Measurements from ENCODE around the gene USP2. TPM values are rescaled to one million over a fixed set of nuclear protein-coding genes. Genes with fewer than 3 reads are reported as not detected.
A peak's percentile ranks its signal among the peaks of the same experiment; 100 is the strongest.

USP2 gene
- total RNA-seq, 1 donor from 2014 or later, result 0.24 TPM

DNA sequence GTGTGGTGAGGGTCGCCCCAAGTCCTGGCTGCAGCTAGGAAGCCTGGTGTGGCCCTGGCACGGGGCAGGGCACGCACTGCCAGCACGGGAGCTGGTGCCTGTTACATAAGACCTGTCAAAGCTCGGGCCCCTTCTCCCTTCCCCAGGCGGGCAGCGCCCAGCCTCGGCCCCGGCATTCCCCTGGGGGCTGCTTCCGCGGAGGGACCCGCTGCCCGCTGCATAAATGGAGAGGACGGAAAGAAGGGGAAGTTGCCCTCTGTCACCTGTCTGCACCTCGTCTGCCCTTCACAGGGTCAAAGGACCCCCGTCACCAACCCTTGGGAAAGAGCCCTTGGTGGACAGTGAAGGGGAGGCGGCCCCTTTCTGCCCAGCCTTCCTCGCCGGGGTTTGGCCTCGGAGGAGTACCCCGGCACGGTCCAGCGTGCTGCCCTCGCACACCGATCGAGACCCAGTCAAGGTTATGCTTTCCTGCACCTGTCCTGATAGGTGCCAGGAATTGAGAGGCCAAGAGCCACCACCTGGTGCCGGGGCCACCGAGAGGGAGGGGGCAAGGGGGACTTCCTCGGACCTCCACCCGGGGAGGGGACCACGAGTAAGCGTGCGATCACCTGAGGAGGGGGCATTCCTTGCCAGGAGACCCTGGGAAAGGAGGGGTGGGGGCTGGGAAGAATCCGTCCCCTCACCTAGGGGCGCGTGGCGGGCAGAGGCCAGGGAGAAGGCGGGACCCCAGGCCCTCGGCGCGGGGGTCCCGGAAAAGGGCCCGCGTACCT is 18.2 kb downstream of the USP2 start:
- peaks cover 10% of the 10 kb centered on the region for H3K4me1 Mint-ChIP-seq
- intact Hi-C loops (cut with micrococcal nuclease), result no loop called here
- TF ChIP-seq, protein P1, sequence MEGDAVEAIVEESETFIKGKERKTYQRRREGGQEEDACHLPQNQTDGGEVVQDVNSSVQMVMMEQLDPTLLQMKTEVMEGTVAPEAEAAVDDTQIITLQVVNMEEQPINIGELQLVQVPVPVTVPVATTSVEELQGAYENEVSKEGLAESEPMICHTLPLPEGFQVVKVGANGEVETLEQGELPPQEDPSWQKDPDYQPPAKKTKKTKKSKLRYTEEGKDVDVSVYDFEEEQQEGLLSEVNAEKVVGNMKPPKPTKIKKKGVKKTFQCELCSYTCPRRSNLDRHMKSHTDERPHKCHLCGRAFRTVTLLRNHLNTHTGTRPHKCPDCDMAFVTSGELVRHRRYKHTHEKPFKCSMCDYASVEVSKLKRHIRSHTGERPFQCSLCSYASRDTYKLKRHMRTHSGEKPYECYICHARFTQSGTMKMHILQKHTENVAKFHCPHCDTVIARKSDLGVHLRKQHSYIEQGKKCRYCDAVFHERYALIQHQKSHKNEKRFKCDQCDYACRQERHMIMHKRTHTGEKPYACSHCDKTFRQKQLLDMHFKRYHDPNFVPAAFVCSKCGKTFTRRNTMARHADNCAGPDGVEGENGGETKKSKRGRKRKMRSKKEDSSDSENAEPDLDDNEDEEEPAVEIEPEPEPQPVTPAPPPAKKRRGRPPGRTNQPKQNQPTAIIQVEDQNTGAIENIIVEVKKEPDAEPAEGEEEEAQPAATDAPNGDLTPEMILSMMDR (IDR thresholded peaks at IDR 0.05), result no peak
- CTCF ChIA-PET, result interaction anchor here (0.6 kb wide), 1 partner anchor 25 kb away, joined by 3 read pairs; no protein-coding TSS in a partner anchor
- peak overlapping the region; percentile 55 for H3K4me3 Mint-ChIP-seq
- no peak for ATAC-seq (ENCODE audit: low read depth)
- H3K36me3 Mint-ChIP-seq (ENCODE audit: low read depth), result no peaks in the 10 kb centered on the region
- no peaks in the 10 kb centered on the region for H3K9me3 Mint-ChIP-seq
- DNase-seq, result no peak
- POLR2A ChIA-PET, result interaction anchor here (0.5 kb wide), 1 partner anchor 35 kb away, joined by 7 read pairs; no protein-coding TSS in a partner anchor
- H3K27ac Mint-ChIP-seq, result no peak overlapping the region
- peaks cover 41% of the 10 kb centered on the region for H3K27me3 Mint-ChIP-seq

DNA sequence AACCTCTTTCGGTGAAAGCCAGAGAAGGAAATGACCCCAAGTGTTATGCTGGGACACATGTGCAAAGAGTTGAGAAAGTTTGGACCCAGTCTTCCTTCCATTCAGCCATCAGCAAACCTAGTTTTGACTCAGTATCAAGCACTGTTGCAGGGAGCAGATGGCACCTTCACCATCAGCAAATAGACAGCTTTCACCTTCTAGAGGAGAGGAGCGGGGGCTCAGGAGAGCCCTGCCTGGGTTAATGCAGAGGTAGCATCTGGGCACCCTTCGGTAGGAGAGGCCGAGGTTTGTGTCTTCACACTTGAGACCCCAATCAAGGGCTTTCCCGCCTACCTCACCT is 18.8 kb downstream of the USP2 start:
- ATAC-seq (ENCODE audit: low read depth), result no peak
- Mint-ChIP-seq H3K27me3 (peaks cover 40% of the 10 kb centered on the region), H3K9me3 (no peaks in the 10 kb centered on the region), H3K36me3 (ENCODE audit: low read depth) (no peaks in the 10 kb centered on the region), H3K27ac (no peak overlapping the region), H3K4me3 (no peak overlapping the region), H3K4me1 (peaks cover 10% of the 10 kb centered on the region)
- TF ChIP-seq, protein P1 (IDR thresholded peaks at IDR 0.05), result no peak
- ChIA-PET CTCF (no interaction called here), POLR2A (no interaction called here)
- DNase-seq, result no peak
- intact Hi-C loops (cut with micrococcal nuclease), result no loop called here

DNA sequence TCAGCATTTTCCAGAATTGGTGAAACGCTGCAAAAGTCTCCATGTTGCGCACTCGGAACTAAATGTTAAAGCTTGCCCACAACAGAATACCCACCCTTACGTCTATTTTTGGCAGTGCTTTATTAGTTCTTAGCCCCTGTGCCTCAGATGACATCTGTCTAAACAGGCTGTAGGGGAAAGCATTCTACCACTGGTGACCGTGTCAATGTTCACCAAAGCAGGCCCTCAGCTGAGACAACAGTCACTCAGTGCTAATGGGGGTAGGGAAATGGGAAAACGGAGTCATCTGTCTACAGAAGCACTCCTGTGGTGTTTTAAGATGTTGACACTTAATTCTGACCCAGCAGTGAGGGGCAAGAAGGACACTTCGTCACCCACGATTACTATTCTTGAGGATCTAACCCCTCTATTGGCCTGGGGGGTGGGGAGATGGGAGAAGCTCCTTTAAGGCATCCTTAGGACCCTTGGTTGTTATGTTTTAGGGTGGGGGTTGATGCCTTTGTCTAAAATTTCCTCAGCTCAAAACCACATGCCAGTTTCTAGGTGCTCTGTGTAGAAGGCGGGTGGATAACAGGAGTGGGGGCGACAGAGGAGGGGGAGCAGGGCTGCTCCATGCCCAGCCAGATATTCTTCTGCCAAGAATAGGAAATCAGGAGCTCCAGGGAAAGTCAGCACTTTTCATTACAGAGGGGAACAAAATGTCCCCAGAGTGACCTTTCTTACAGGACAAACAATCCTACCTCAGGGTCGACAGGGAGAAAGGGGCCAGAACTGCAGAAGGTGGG is 19.4 kb downstream of the USP2 start:
- TF ChIP-seq, protein P1 (IDR thresholded peaks at IDR 0.05), result no peak
- H3K4me3 Mint-ChIP-seq, result no peak overlapping the region
- no peaks in the 10 kb centered on the region for H3K9me3 Mint-ChIP-seq
- intact Hi-C loops (cut with micrococcal nuclease), result no loop called here
- ATAC-seq (ENCODE audit: low read depth) (no peak), DNase-seq (no peak)
- ChIA-PET POLR2A (no interaction called here), CTCF (interaction anchor here (1.2 kb wide), 2 partner anchors 13 to 112 kb away, joined by 3 to 4 read pairs; no protein-coding TSS in a partner anchor)
- H3K36me3 Mint-ChIP-seq (ENCODE audit: low read depth), result no peaks in the 10 kb centered on the region
- H3K27me3 Mint-ChIP-seq, result peaks cover 40% of the 10 kb centered on the region
- peaks cover 10% of the 10 kb centered on the region for H3K4me1 Mint-ChIP-seq
- no peak overlapping the region for H3K27ac Mint-ChIP-seq

DNA sequence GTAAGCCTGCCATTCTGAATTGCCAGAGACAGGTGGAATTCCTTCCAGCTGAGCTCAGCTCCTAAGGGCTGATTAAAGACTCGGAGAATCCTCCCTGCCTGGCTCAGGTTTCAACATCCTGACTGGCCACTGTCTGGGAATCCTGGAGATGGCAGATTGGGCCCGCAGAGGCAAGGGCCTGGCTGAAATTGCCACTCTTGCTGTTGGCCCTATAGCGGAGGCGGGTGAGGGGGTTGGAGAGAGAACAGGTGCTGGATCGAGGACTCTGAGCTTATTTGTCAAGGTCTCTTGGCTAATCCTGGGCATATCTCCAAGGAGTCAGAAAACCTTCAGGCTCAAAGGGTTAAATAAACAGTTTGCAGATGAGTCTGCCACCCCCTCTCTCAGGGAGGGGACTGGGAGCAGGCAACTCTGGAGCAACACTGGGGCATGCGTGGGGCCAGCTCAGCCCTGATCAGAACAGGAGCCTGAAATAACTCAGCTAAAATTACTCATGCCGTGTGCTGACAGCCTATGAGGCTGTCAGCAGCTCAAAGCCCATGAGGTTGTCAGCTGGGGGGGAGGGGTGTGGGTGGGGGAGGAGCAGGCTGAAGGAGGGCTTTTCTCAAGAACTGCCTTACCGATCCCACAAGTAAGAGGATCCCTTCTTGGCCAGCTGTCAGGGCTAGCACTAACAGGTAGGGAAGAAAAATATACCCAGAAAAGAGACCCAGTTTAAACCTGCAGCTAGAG is 20.3 kb downstream of the USP2 start:
- intact Hi-C loops (cut with micrococcal nuclease), result no loop called here
- no peak overlapping the region for H3K4me3 Mint-ChIP-seq
- DNase-seq (no peak), ATAC-seq (ENCODE audit: low read depth) (no peak)
- H3K4me1 Mint-ChIP-seq, result peaks cover 15% of the 10 kb centered on the region
- no peaks in the 10 kb centered on the region for H3K36me3 Mint-ChIP-seq (ENCODE audit: low read depth)
- TF ChIP-seq, protein P1 (IDR thresholded peaks at IDR 0.05), result no peak
- ChIA-PET CTCF (interaction anchor here (1.0 to 1.2 kb wide), 3 partner anchors 9 to 113 kb away, joined by 3 to 4 read pairs (median 3); no protein-coding TSS in a partner anchor), POLR2A (interaction anchor here (0.7 kb wide), 1 partner anchor 614 kb away, joined by 3 read pairs; no protein-coding TSS in a partner anchor)
- no peak overlapping the region for H3K27ac Mint-ChIP-seq
- peaks cover 35% of the 10 kb centered on the region for H3K27me3 Mint-ChIP-seq
- H3K9me3 Mint-ChIP-seq, result no peaks in the 10 kb centered on the region

Data from activated B cell treated with CpG ODN at 0.5 μM for 24 hours (primary cell).